Ureter (tissue), 1 donor: Measurements from ENCODE around the gene TEFM. TPM values are rescaled to one million over a fixed set of nuclear protein-coding genes. Genes with fewer than 3 reads are reported as not detected.
"Not testable (repeated sequence)": the region's sequence is repeated elsewhere in the genome, so short reads cannot be mapped to it uniquely, and the experiment has no call there.

Experiments
- DNase-seq: peaks from one replicate; pipeline ENCODE4 v3.0.0-alpha.2; 2020; ENCODE audit warnings: low spot score
- total RNA-seq: library from RNA; stranded (reverse); gene quantifications from one replicate; pipeline ENCODE4 v1.2.4, GENCODE V29; 2023
- donor health status: DM: yes; HTN: yes; CAD: no.

Gene TEFM
- total RNA-seq: 18.2 TPM

- DNase-seq: peak; percentile 90
These were observed at the start of gene TEFM for GRCh38 chr17:30906101-30906911. TSS of gene TEFM (minus strand) at chr17:30906238. CDS start at chr17:30906198, 40 bp downstream.

- no peak for DNase-seq
These were observed 48.2 kb upstream of the TEFM start for GRCh38 chr17:30954046-30954830.

GRCh38 chr17:30952638-30953393 lies 46.8 kb upstream of the TEFM start:
- DNase-seq: no peak

- DNase-seq: peak; percentile 75
These were observed 44.8 kb upstream of the TEFM start for GRCh38 chr17:30950669-30951399.

GRCh38 chr17:30950189-30950588 lies 44.2 kb upstream of the TEFM start:
- no peak for DNase-seq

GRCh38 chr17:30947796-30948195 lies 41.8 kb upstream of the TEFM start:
- no peak for DNase-seq

- no peak for DNase-seq
These were observed 36.5 kb upstream of the TEFM start for GRCh38 chr17:30942308-30943079.

- DNase-seq: no peak
These were observed 33.1 kb upstream of the TEFM start for GRCh38 chr17:30939051-30939689.

GRCh38 chr17:30933966-30934365 lies 27.9 kb upstream of the TEFM start:
- DNase-seq: no peak

GRCh38 chr17:30931582-30931981 lies 25.5 kb upstream of the TEFM start:
- not testable (repeated sequence) for DNase-seq

- DNase-seq: no peak
These were observed 24.5 kb upstream of the TEFM start for GRCh38 chr17:30930495-30930894.

GRCh38 chr17:30929861-30930260 lies 23.8 kb upstream of the TEFM start:
- not testable (repeated sequence) for DNase-seq

GRCh38 chr17:30929081-30929633 lies 23.1 kb upstream of the TEFM start:
- no peak for DNase-seq

- DNase-seq: no peak
These were observed 22.5 kb upstream of the TEFM start for GRCh38 chr17:30928584-30928983.

- no peak for DNase-seq
These were observed 21.7 kb upstream of the TEFM start for GRCh38 chr17:30927756-30928155.

- no peak for DNase-seq
These were observed 20.5 kb upstream of the TEFM start for GRCh38 chr17:30926516-30926915.

GRCh38 chr17:30924341-30924740 lies 18.3 kb upstream of the TEFM start:
- no peak for DNase-seq

GRCh38 chr17:30922235-30923030 lies 16.4 kb upstream of the TEFM start:
- no peak for DNase-seq
